Activated CD4-positive, alpha-beta T cell treated with anti-CD3 and anti-CD28 coated beads for 1 hour (primary cell): Measurements from ENCODE around the gene MIB1.

Experiments used
- DNase-seq: peaks from one replicate; pipeline ENCODE4 v3.0.0-alpha.2; 2020

The MIB1 gene

GRCh38 chr18:21900605-21901352, 160.2 kb downstream of the MIB1 start:
- no peak for DNase-seq

- no peak for DNase-seq
Observed at GRCh38 chr18:21901423-21901945, 160.9 kb downstream of the MIB1 start.

GRCh38 chr18:21903709-21904108, 163.1 kb downstream of the MIB1 start:
- no peak for DNase-seq

- DNase-seq, result no peak
Observed at GRCh38 chr18:21904856-21905255, 164.3 kb downstream of the MIB1 start.

GRCh38 chr18:21907451-21907850, 166.9 kb downstream of the MIB1 start:
- no peak for DNase-seq

GRCh38 chr18:21908711-21909110, 168.1 kb downstream of the MIB1 start:
- DNase-seq, result no peak

- no peak for DNase-seq
Observed at GRCh38 chr18:21910906-21911305, 170.3 kb downstream of the MIB1 start.

- no peak for DNase-seq
Observed at GRCh38 chr18:21911551-21911950, 171.0 kb downstream of the MIB1 start.

GRCh38 chr18:21912339-21913239, 172.0 kb downstream of the MIB1 start:
- DNase-seq, result no peak

GRCh38 chr18:21914739-21915319, 174.2 kb downstream of the MIB1 start:
- no peak for DNase-seq

- DNase-seq, result no peak
Observed at GRCh38 chr18:21915546-21915945, 175.0 kb downstream of the MIB1 start.

GRCh38 chr18:21916594-21916993, 176.0 kb downstream of the MIB1 start:
- no peak for DNase-seq

- no peak for DNase-seq
Observed at GRCh38 chr18:21918693-21919092, 178.1 kb downstream of the MIB1 start.
